ENCODE results near the gene BZW2.

BZW2 gene

DNA sequence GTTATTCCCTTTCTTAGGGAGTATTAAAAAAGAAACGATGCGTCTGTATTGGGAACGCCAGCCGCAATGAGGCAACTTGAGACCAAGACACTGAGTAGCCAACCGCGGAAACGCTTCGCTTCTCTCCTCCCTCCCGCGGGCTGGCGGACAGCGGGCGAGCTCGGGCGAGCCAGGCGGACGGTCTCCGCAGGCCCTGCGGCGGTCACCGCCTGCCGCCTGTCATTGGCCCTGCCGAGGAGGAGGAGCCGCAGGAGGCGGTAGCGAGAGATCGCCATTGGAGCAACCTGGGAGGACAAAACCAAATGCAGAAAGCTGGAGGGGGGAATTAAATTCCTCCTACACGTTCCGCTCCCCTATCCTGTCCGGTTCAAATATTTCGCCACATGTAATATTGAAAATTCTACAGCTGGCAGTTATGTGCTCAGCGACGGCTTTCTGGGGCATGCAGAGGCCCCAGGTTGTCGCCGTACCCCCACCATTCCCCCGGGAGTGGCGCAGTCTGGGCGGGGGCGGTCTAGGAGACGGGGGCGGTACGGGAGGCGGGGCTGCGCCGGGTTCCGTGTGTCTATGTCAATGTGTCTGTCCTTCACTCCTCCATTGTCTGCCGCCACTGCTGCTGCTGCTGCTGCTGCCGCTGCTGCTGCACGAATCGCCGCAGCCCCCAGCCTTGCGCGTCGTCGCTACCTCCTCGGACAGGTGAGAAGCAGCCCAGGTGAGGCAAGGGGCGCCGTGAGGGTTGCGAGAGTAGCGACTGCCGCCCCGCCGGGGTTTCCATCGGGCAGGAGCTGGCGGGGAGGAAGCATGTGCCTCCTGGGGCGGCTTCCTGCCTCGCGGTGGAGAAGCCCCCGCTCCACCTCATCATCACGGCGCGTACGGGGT is at the start of gene BZW2, which contains the start of gene ANKMY2:
Gene BZW2, plus strand, starts transcription at position 589 of the 879 bp plus-strand sequence. CDS start 19,263 bp downstream, outside the sequence.
Gene ANKMY2, minus strand, starts transcription at position 162 of the 879 bp plus-strand sequence. CDS start 181 bp downstream, outside the sequence.
- H3K4me3 ChIP-seq (ENCODE audit: low read depth in 1 of 5, low read length in 5 of 5): peak within 1 kb of the TSS; percentile 91 to 97 (median 96)
- peak within 1 kb of the TSS; percentile 85 to 95 (median 93) for H3K9ac ChIP-seq (ENCODE audit: low read length in 5 of 5)
- H3K27ac ChIP-seq (ENCODE audit: low read depth, low read length): peak within 1 kb of the TSS; percentile 93
- H3K4me1 ChIP-seq (ENCODE audit: control insufficient read depth in 5 of 5, insufficient read depth in 5 of 5, low read length in 5 of 5): peaks cover 5 to 41% (median 30%) of the 10 kb centered on the region in 5 donors
- H3K27me3 ChIP-seq (ENCODE audit: control insufficient read depth in 5 of 5, insufficient read depth in 4 of 5, low read length in 5 of 5): no peaks in the 10 kb centered on the region
- peaks cover 0 to 3% (median 0%) of the 10 kb centered on the region in 5 donors for H3K36me3 ChIP-seq (ENCODE audit: control insufficient read depth in 5 of 5, insufficient read depth in 5 of 5, low read length in 5 of 5)
- no peaks in the 10 kb centered on the region for H3K9me3 ChIP-seq (ENCODE audit: control insufficient read depth in 5 of 5, low read length in 5 of 5)

- Histone ChIP-seq H3K36me3 (ENCODE audit: control insufficient read depth in 5 of 5, insufficient read depth in 5 of 5, low read length in 5 of 5) (peaks cover 29 to 49% (median 35%) of the 10 kb centered on the region in 5 donors), H3K27me3 (ENCODE audit: control insufficient read depth in 5 of 5, insufficient read depth in 4 of 5, low read length in 5 of 5) (no peaks in the 10 kb centered on the region), H3K4me1 (ENCODE audit: control insufficient read depth in 5 of 5, insufficient read depth in 5 of 5, low read length in 5 of 5) (no peaks in the 10 kb centered on the region), H3K4me3 (ENCODE audit: low read depth in 1 of 5, low read length in 5 of 5) (no peak overlapping the region), H3K9ac (ENCODE audit: low read length in 5 of 5) (no peak overlapping the region), H3K9me3 (ENCODE audit: control insufficient read depth in 5 of 5, low read length in 5 of 5) (no peaks in the 10 kb centered on the region), H3K27ac (ENCODE audit: low read depth, low read length) (no peak overlapping the region)
Measured at GRCh38 chr7:16598015-16598414, 48.0 kb upstream of the BZW2 start.

- no peaks in the 10 kb centered on the region for H3K27me3 ChIP-seq (ENCODE audit: control insufficient read depth in 5 of 5, insufficient read depth in 4 of 5, low read length in 5 of 5)
- no peak overlapping the region for H3K9ac ChIP-seq (ENCODE audit: low read length in 5 of 5)
- no peak overlapping the region for H3K4me3 ChIP-seq (ENCODE audit: low read depth in 1 of 5, low read length in 5 of 5)
- no peak overlapping the region for H3K27ac ChIP-seq (ENCODE audit: low read depth, low read length)
- peaks cover 41 to 68% (median 47%) of the 10 kb centered on the region in 5 donors for H3K36me3 ChIP-seq (ENCODE audit: control insufficient read depth in 5 of 5, insufficient read depth in 5 of 5, low read length in 5 of 5)
- no peaks in the 10 kb centered on the region for H3K4me1 ChIP-seq (ENCODE audit: control insufficient read depth in 5 of 5, insufficient read depth in 5 of 5, low read length in 5 of 5)
- no peaks in the 10 kb centered on the region for H3K9me3 ChIP-seq (ENCODE audit: control insufficient read depth in 5 of 5, low read length in 5 of 5)
Measured at GRCh38 chr7:16599860-16600259, 46.1 kb upstream of the BZW2 start.

GRCh38 chr7:16603633-16604032 is 42.3 kb upstream of the BZW2 start:
- Histone ChIP-seq H3K27me3 (ENCODE audit: control insufficient read depth in 5 of 5, insufficient read depth in 4 of 5, low read length in 5 of 5) (no peaks in the 10 kb centered on the region), H3K9me3 (ENCODE audit: control insufficient read depth in 5 of 5, low read length in 5 of 5) (no peaks in the 10 kb centered on the region), H3K4me1 (ENCODE audit: control insufficient read depth in 5 of 5, insufficient read depth in 5 of 5, low read length in 5 of 5) (no peaks in the 10 kb centered on the region), H3K4me3 (ENCODE audit: low read depth in 1 of 5, low read length in 5 of 5) (no peak overlapping the region), H3K9ac (ENCODE audit: low read length in 5 of 5) (no peak overlapping the region), H3K27ac (ENCODE audit: low read depth, low read length) (no peak overlapping the region), H3K36me3 (ENCODE audit: control insufficient read depth in 5 of 5, insufficient read depth in 5 of 5, low read length in 5 of 5) (peaks cover 45 to 85% (median 51%) of the 10 kb centered on the region in 5 donors)

GRCh38 chr7:16604054-16604453 is 41.9 kb upstream of the BZW2 start:
- Histone ChIP-seq H3K27ac (ENCODE audit: low read depth, low read length) (no peak overlapping the region), H3K4me1 (ENCODE audit: control insufficient read depth in 5 of 5, insufficient read depth in 5 of 5, low read length in 5 of 5) (no peaks in the 10 kb centered on the region), H3K4me3 (ENCODE audit: low read depth in 1 of 5, low read length in 5 of 5) (no peak overlapping the region), H3K36me3 (ENCODE audit: control insufficient read depth in 5 of 5, insufficient read depth in 5 of 5, low read length in 5 of 5) (peaks cover 44 to 85% (median 53%) of the 10 kb centered on the region in 5 donors), H3K27me3 (ENCODE audit: control insufficient read depth in 5 of 5, insufficient read depth in 4 of 5, low read length in 5 of 5) (no peaks in the 10 kb centered on the region), H3K9ac (ENCODE audit: low read length in 5 of 5) (no peak overlapping the region), H3K9me3 (ENCODE audit: control insufficient read depth in 5 of 5, low read length in 5 of 5) (no peaks in the 10 kb centered on the region)

DNA sequence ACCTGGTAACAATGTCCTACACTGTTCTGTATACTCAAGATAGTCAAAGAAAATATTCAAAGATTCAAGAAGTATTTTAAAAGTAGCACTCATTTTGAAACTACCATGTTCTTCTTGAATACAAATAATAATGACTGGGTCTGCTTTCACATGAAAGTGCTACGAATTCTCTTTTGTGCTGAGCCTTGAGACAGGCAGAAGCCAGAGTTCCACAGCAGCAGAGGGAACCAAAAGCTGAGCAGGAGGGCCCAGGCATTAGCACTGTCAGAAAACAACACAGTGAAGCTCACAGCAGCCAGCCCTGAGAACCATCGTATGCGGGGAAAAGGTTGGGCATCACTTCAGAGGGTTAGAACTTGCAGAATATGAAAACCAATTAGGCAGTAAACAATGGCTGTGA is 39.3 kb upstream of the BZW2 start:
- Histone ChIP-seq H3K9ac (ENCODE audit: low read length in 5 of 5) (no peak overlapping the region), H3K27ac (ENCODE audit: low read depth, low read length) (no peak overlapping the region), H3K36me3 (ENCODE audit: control insufficient read depth in 5 of 5, insufficient read depth in 5 of 5, low read length in 5 of 5) (peaks cover 33 to 79% (median 45%) of the 10 kb centered on the region in 5 donors), H3K4me1 (ENCODE audit: control insufficient read depth in 5 of 5, insufficient read depth in 5 of 5, low read length in 5 of 5) (no peaks in the 10 kb centered on the region), H3K4me3 (ENCODE audit: low read depth in 1 of 5, low read length in 5 of 5) (no peak overlapping the region), H3K9me3 (ENCODE audit: control insufficient read depth in 5 of 5, low read length in 5 of 5) (no peaks in the 10 kb centered on the region), H3K27me3 (ENCODE audit: control insufficient read depth in 5 of 5, insufficient read depth in 4 of 5, low read length in 5 of 5) (no peaks in the 10 kb centered on the region)

- no peak overlapping the region for H3K9ac ChIP-seq (ENCODE audit: low read length in 5 of 5)
- H3K27me3 ChIP-seq (ENCODE audit: control insufficient read depth in 5 of 5, insufficient read depth in 4 of 5, low read length in 5 of 5): no peaks in the 10 kb centered on the region
- no peaks in the 10 kb centered on the region for H3K9me3 ChIP-seq (ENCODE audit: control insufficient read depth in 5 of 5, low read length in 5 of 5)
- peaks cover 0 to 5% (median 0%) of the 10 kb centered on the region in 5 donors for H3K4me1 ChIP-seq (ENCODE audit: control insufficient read depth in 5 of 5, insufficient read depth in 5 of 5, low read length in 5 of 5)
- no peak overlapping the region for H3K4me3 ChIP-seq (ENCODE audit: low read depth in 1 of 5, low read length in 5 of 5)
- H3K27ac ChIP-seq (ENCODE audit: low read depth, low read length): no peak overlapping the region
- peaks cover 24 to 64% (median 30%) of the 10 kb centered on the region in 5 donors for H3K36me3 ChIP-seq (ENCODE audit: control insufficient read depth in 5 of 5, insufficient read depth in 5 of 5, low read length in 5 of 5)
Measured at GRCh38 chr7:16609842-16610450, 36.0 kb upstream of the BZW2 start.

DNA sequence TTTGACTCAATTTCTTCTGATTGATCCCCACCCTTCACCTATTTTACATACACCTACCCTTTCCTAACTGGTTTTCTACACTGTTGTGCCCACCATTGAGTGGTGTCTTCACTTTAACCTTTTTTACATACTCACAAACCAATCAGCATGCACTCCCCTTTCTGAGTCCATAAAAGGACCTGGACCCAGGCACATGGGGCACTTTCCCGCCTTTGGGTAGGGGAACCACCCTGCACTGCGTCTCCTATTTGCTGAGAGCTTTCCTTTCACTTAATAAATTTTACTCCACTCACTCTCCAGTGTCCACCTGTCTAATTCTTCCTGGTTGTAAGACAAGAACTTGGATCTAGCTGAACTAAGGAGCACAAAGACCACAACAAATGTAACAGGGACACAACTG is 34.3 kb upstream of the BZW2 start:
- H3K9ac ChIP-seq (ENCODE audit: low read length in 5 of 5): no peak overlapping the region
- H3K27me3 ChIP-seq (ENCODE audit: control insufficient read depth in 5 of 5, insufficient read depth in 4 of 5, low read length in 5 of 5): no peaks in the 10 kb centered on the region
- H3K4me1 ChIP-seq (ENCODE audit: control insufficient read depth in 5 of 5, insufficient read depth in 5 of 5, low read length in 5 of 5): peaks cover 0 to 5% (median 0%) of the 10 kb centered on the region in 5 donors
- H3K27ac ChIP-seq (ENCODE audit: low read depth, low read length): no peak overlapping the region
- peaks cover 30 to 68% (median 33%) of the 10 kb centered on the region in 5 donors for H3K36me3 ChIP-seq (ENCODE audit: control insufficient read depth in 5 of 5, insufficient read depth in 5 of 5, low read length in 5 of 5)
- no peak overlapping the region for H3K4me3 ChIP-seq (ENCODE audit: low read depth in 1 of 5, low read length in 5 of 5)
- H3K9me3 ChIP-seq (ENCODE audit: control insufficient read depth in 5 of 5, low read length in 5 of 5): no peaks in the 10 kb centered on the region

DNA sequence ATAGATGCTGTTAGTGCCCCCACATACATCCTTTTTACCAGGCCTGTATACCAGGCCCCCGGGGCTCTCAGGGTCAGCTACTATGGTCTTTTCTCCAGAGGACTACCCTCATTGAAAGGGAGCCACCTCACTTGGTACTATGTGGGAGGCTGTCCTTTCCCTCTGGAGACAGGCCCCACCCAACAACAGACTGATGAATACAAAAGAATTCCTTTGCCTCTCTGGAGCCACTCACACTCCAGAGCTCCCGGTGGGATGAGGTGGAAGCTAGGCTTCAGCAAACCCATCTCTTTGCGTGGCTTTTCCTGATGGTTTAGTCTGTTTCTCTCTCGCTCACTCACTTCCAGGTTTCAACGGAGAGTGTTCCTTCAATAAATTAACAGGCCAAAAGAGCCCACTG is 30.8 kb upstream of the BZW2 start:
- Histone ChIP-seq H3K9ac (ENCODE audit: low read length in 5 of 5) (no peak overlapping the region), H3K36me3 (ENCODE audit: control insufficient read depth in 5 of 5, insufficient read depth in 5 of 5, low read length in 5 of 5) (peaks cover 22 to 50% (median 31%) of the 10 kb centered on the region in 5 donors), H3K27me3 (ENCODE audit: control insufficient read depth in 5 of 5, insufficient read depth in 4 of 5, low read length in 5 of 5) (no peaks in the 10 kb centered on the region), H3K4me1 (ENCODE audit: control insufficient read depth in 5 of 5, insufficient read depth in 5 of 5, low read length in 5 of 5) (peaks cover 0 to 5% (median 0%) of the 10 kb centered on the region in 5 donors), H3K9me3 (ENCODE audit: control insufficient read depth in 5 of 5, low read length in 5 of 5) (no peaks in the 10 kb centered on the region), H3K4me3 (ENCODE audit: low read depth in 1 of 5, low read length in 5 of 5) (no peak overlapping the region), H3K27ac (ENCODE audit: low read depth, low read length) (no peak overlapping the region)

DNA sequence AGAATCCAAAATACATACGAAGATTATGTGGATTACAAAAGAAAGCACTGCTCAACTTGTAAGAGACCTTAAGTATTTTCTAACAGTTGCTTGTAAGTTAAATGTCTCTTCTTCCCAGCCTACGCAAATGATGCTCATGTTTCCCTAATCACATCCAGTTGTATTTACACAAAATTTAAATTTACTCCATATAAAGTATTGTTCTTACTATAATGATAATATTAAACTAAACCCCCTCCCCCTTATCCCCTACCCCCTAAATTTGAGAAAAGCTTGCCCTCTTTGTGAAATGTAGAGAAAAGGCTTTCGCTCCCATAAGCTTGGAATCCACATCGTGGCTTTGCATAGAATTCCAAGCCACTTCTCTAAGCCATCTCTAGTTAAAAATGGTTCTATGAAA is 29.9 kb upstream of the BZW2 start:
- H3K27ac ChIP-seq (ENCODE audit: low read depth, low read length): no peak overlapping the region
- no peak overlapping the region for H3K4me3 ChIP-seq (ENCODE audit: low read depth in 1 of 5, low read length in 5 of 5)
- H3K27me3 ChIP-seq (ENCODE audit: control insufficient read depth in 5 of 5, insufficient read depth in 4 of 5, low read length in 5 of 5): no peaks in the 10 kb centered on the region
- peaks cover 26 to 49% (median 34%) of the 10 kb centered on the region in 5 donors for H3K36me3 ChIP-seq (ENCODE audit: control insufficient read depth in 5 of 5, insufficient read depth in 5 of 5, low read length in 5 of 5)
- H3K9ac ChIP-seq (ENCODE audit: low read length in 5 of 5): no peak overlapping the region
- no peaks in the 10 kb centered on the region for H3K9me3 ChIP-seq (ENCODE audit: control insufficient read depth in 5 of 5, low read length in 5 of 5)
- H3K4me1 ChIP-seq (ENCODE audit: control insufficient read depth in 5 of 5, insufficient read depth in 5 of 5, low read length in 5 of 5): peaks cover 0 to 5% (median 0%) of the 10 kb centered on the region in 5 donors

All from subcutaneous abdominal adipose tissue (tissue), 5 donors.